Sigmoid colon (tissue), 3 donors: ENCODE data around the gene NDUFAF2.

Source experiments
- CTCF ChIP-seq, 4 experiments: fragments of 450-650 bp in 3 of 4; fragments of 200-600 bp in 1 of 4; IDR thresholded peaks; one replicate each; pipeline ENCODE4 v1.5.1; 2016 to 2019; ENCODE audit warnings: antibody characterized with exemption in 4 of 4, mild to moderate bottlenecking in 3 of 4, moderate library complexity in 2 of 4
- POLR2A ChIP-seq, 2 donors: fragments of 450-650 bp; IDR thresholded peaks; one replicate each; pipeline ENCODE4 v1.6.1; 2016; ENCODE audit warnings: antibody characterized with exemption in 2 of 2, mild to moderate bottlenecking in 2 of 2, moderate library complexity in 2 of 2

- TF ChIP-seq CTCF (IDR thresholded peaks at IDR 0.05) (no peak), POLR2A (IDR thresholded peaks at IDR 0.05) (no peak)
These were observed 194.3 kb downstream of the NDUFAF2 start for GRCh38 chr5:61139094-61139873.
